Sigmoid colon (tissue), 4 donors: ENCODE measurements around the gene INSL3.

Experiments
- POLR2A ChIP-seq, 2 donors: fragments of 450-650 bp; IDR thresholded peaks; one replicate each; pipeline ENCODE4 v1.6.1; 2016; ENCODE audit warnings: antibody characterized with exemption in 2 of 2, mild to moderate bottlenecking in 2 of 2, moderate library complexity in 2 of 2
- POLR2AphosphoS5 ChIP-seq, 4 donors: sonication (generic); formaldehyde crosslinking; IDR thresholded peaks; one replicate each; pipeline ENCODE4 v1.6.1; 2017; ENCODE audit warnings: antibody characterized with exemption in 4 of 4
- TF ChIP-seq, protein P1 (sequence below), 4 experiments: fragments of 450-650 bp in 3 of 4; fragments of 200-600 bp in 1 of 4; IDR thresholded peaks; one replicate each; pipeline ENCODE4 v1.5.1; 2016 to 2019; ENCODE audit warnings: antibody characterized with exemption in 4 of 4, mild to moderate bottlenecking in 3 of 4, moderate library complexity in 2 of 4

- TF ChIP-seq POLR2A (IDR thresholded peaks at IDR 0.05) (no peak), POLR2AphosphoS5 (IDR thresholded peaks at IDR 0.05) (no peak)
- TF ChIP-seq, protein P1, sequence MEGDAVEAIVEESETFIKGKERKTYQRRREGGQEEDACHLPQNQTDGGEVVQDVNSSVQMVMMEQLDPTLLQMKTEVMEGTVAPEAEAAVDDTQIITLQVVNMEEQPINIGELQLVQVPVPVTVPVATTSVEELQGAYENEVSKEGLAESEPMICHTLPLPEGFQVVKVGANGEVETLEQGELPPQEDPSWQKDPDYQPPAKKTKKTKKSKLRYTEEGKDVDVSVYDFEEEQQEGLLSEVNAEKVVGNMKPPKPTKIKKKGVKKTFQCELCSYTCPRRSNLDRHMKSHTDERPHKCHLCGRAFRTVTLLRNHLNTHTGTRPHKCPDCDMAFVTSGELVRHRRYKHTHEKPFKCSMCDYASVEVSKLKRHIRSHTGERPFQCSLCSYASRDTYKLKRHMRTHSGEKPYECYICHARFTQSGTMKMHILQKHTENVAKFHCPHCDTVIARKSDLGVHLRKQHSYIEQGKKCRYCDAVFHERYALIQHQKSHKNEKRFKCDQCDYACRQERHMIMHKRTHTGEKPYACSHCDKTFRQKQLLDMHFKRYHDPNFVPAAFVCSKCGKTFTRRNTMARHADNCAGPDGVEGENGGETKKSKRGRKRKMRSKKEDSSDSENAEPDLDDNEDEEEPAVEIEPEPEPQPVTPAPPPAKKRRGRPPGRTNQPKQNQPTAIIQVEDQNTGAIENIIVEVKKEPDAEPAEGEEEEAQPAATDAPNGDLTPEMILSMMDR (IDR thresholded peaks at IDR 0.05): no peak
Measured at GRCh38 chr19:17817668-17818363, 3.5 kb downstream of the INSL3 start.
